SU-DHL-6 (cell line): Measurements from ENCODE around the gene TMEM132A.

ENCODE experiments used
- H2AFZ ChIP-seq: fragments of 200-600 bp; sonication (generic); 2 replicates; pipeline ENCODE4 v1.6.1; 2014; ENCODE audit warnings: low read depth, mild to moderate bottlenecking, moderate library complexity, mixed read lengths, antibody characterized with exemption, low read length; ENCODE audit not compliant: severe bottlenecking
- H3F3A ChIP-seq: fragments of 200-600 bp; shearing (Covaris generic); 2 replicates; pipeline ENCODE4 v1.6.0; 2016; ENCODE audit warnings: antibody characterized with exemption, mild to moderate bottlenecking; ENCODE audit not compliant: insufficient read depth
- H3K27ac ChIP-seq: fragments of 200-600 bp; sonication (generic); 2 replicates; pipeline ENCODE4 v1.5.1; 2016; ENCODE audit warnings: low read depth, mild to moderate bottlenecking, low read length, moderate library complexity, mixed read lengths
- H3K27me3 ChIP-seq: fragments of 200-600 bp; sonication (generic), shearing (Covaris generic); 2 replicates; pipeline ENCODE4 v1.6.0; 2014; ENCODE audit warnings: mild to moderate bottlenecking, low read length
- H3K36me3 ChIP-seq: fragments of 200-600 bp; sonication (generic); 2 replicates; pipeline ENCODE4 v1.6.1; 2014; ENCODE audit warnings: mild to moderate bottlenecking, low read length, mixed read lengths
- H3K4me2 ChIP-seq: fragments of 300-600, 200-600 bp; shearing (Covaris generic), sonication (generic); 2 replicates; pipeline ENCODE4 v1.6.0; 2014; ENCODE audit warnings: low read length, low read depth, mild to moderate bottlenecking; ENCODE audit not compliant: poor library complexity, severe bottlenecking
- H3K4me3 ChIP-seq: fragments of 200-600 bp; sonication (generic); 2 replicates; pipeline ENCODE4 v1.5.1; 2014; ENCODE audit warnings: antibody characterized with exemption, low read length, mild to moderate bottlenecking, mixed read lengths; ENCODE audit not compliant: insufficient read depth, poor library complexity, severe bottlenecking
- H3K79me2 ChIP-seq: fragments of 200-600 bp; sonication (generic); 2 replicates; pipeline ENCODE4 v1.6.1; 2014; ENCODE audit warnings: mild to moderate bottlenecking, low read length, moderate library complexity; ENCODE audit not compliant: insufficient read depth
- H3K9ac ChIP-seq: fragments of 200-600 bp; sonication (generic); 2 replicates; pipeline ENCODE4 v1.7.0; 2014; ENCODE audit warnings: mild to moderate bottlenecking, low read length
- H3K9me2 ChIP-seq: fragments of 200-600 bp; sonication (generic); replicated peaks from 2 replicates; pipeline ENCODE4 v1.6.1; 2014; ENCODE audit warnings: low read length; ENCODE audit not compliant: insufficient read depth
- H3K9me3 ChIP-seq: fragments of 200-600 bp; sonication (generic); 2 replicates; pipeline ENCODE4 v1.6.1; 2014; ENCODE audit warnings: low read length, mixed read lengths; ENCODE audit not compliant: insufficient read depth
- H4K20me1 ChIP-seq: fragments of 200-600 bp; sonication (generic); 2 replicates; pipeline ENCODE4 v1.6.1; 2014; ENCODE audit warnings: low read depth, mild to moderate bottlenecking, antibody characterized with exemption, low read length, moderate library complexity, mixed read lengths
- CTCF ChIP-seq: fragments of 200-600 bp; sonication (generic); IDR thresholded peaks from one replicate; pipeline ENCODE4 v1.5.1; 2017; ENCODE audit warnings: antibody characterized with exemption, mild to moderate bottlenecking, low read length, moderate library complexity; ENCODE audit not compliant: insufficient read depth, poor library complexity, severe bottlenecking
- EZH2phosphoT487 ChIP-seq: fragments of 200-600 bp; sonication (generic), shearing (Covaris generic); conservative IDR thresholded peaks from 2 replicates; pipeline ENCODE4 v1.6.1; 2018; ENCODE audit warnings: mild to moderate bottlenecking, antibody characterized with exemption, low read length, moderate library complexity, mixed read lengths

The TMEM132A gene

GRCh38 chr11:60953781-60954180 lies 29.5 kb downstream of the TMEM132A start:
- H3K27ac ChIP-seq, result no peak overlapping the region
- H2AFZ ChIP-seq, result no peak overlapping the region
- H3K27me3 ChIP-seq, result no peaks in the 10 kb centered on the region
- no peaks in the 10 kb centered on the region for H4K20me1 ChIP-seq
- no peaks in the 10 kb centered on the region for H3K9me2 ChIP-seq
- H3K4me2 ChIP-seq, result no peak overlapping the region
- no peaks in the 10 kb centered on the region for H3K79me2 ChIP-seq
- no peaks in the 10 kb centered on the region; the same call in 1 of the 2 replicates for H3F3A ChIP-seq
- no peaks in the 10 kb centered on the region for H3K9me3 ChIP-seq
- no peak overlapping the region for H3K9ac ChIP-seq
- no peak for TF ChIP-seq CTCF
- TF ChIP-seq EZH2phosphoT487, result no peak
- no peaks in the 10 kb centered on the region for H3K36me3 ChIP-seq
- no peak overlapping the region for H3K4me3 ChIP-seq

- Histone ChIP-seq H2AFZ (no peak overlapping the region), H3K9me2 (no peaks in the 10 kb centered on the region), H3K36me3 (no peaks in the 10 kb centered on the region), H3K9me3 (no peaks in the 10 kb centered on the region), H3K79me2 (no peaks in the 10 kb centered on the region), H3K4me3 (no peak overlapping the region), H3K9ac (no peak overlapping the region), H3K4me2 (no peak overlapping the region), H3K27ac (no peak overlapping the region), H3K27me3 (no peaks in the 10 kb centered on the region), H4K20me1 (no peaks in the 10 kb centered on the region), H3F3A (no peaks in the 10 kb centered on the region; the same call in 1 of the 2 replicates)
- TF ChIP-seq CTCF, result no peak
- TF ChIP-seq EZH2phosphoT487, result no peak
Measured at GRCh38 chr11:60954421-60954820, 30.2 kb downstream of the TMEM132A start.

- Histone ChIP-seq H3K9me2 (no peaks in the 10 kb centered on the region), H3K79me2 (no peaks in the 10 kb centered on the region), H4K20me1 (no peaks in the 10 kb centered on the region), H2AFZ (no peak overlapping the region), H3K9ac (no peak overlapping the region), H3F3A (no peaks in the 10 kb centered on the region), H3K9me3 (no peaks in the 10 kb centered on the region), H3K36me3 (no peaks in the 10 kb centered on the region), H3K27ac (no peak overlapping the region), H3K27me3 (no peaks in the 10 kb centered on the region), H3K4me3 (no peak overlapping the region), H3K4me2 (no peak overlapping the region)
- TF ChIP-seq EZH2phosphoT487 (no peak), CTCF (no peak)
Measured at GRCh38 chr11:60955571-60955970, 31.3 kb downstream of the TMEM132A start.

GRCh38 chr11:60957188-60957587 lies 32.9 kb downstream of the TMEM132A start:
- H3K27ac ChIP-seq, result no peak overlapping the region
- TF ChIP-seq EZH2phosphoT487, result no peak
- TF ChIP-seq CTCF, result no peak
- no peaks in the 10 kb centered on the region for H3K79me2 ChIP-seq
- H3K36me3 ChIP-seq, result no peaks in the 10 kb centered on the region
- H3F3A ChIP-seq, result no peaks in the 10 kb centered on the region
- no peak overlapping the region for H3K4me3 ChIP-seq
- no peak overlapping the region for H2AFZ ChIP-seq
- H3K27me3 ChIP-seq, result no peaks in the 10 kb centered on the region
- no peak overlapping the region for H3K4me2 ChIP-seq
- no peaks in the 10 kb centered on the region for H3K9me2 ChIP-seq
- no peaks in the 10 kb centered on the region for H3K9me3 ChIP-seq
- no peak overlapping the region for H3K9ac ChIP-seq
- no peaks in the 10 kb centered on the region for H4K20me1 ChIP-seq
